ENCODE data around the gene XBP1. TPM values are rescaled to one million over a fixed set of nuclear protein-coding genes. Genes with fewer than 3 reads are reported as not detected.

XBP1 gene
- total RNA-seq, 6 experiments from 2014 or later, result 106 to 115 (median 111) TPM

DNA sequence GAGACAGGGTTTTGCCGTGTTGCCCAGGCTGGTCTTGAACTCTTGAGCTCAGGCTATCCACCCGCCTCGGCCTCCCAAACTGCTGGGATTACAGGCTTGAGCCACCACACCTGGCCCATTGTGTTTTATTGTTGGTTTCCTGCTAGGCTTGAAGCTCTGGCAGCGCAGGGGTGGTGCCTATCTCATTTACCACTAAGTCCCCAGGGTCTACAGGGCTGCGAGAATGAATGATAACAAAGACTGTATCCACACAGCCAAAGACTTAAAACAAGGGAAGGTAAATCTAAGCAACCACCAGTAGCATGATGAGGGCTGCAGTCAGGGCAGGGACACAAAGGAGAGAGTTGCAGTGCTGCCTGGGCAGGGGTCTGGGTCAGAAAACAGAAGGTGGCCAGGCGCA lies 37.3 kb upstream of the XBP1 start:
- Mint-ChIP-seq H3K36me3 (ENCODE audit: low read depth) (no peaks in the 10 kb centered on the region), H3K9me3 (no peaks in the 10 kb centered on the region), H3K4me3 (no peak overlapping the region), H3K27ac (no peak overlapping the region), H3K4me1 (ENCODE audit: low read depth) (no peaks in the 10 kb centered on the region), H3K27me3 (ENCODE audit: insufficient read depth) (no peaks in the 10 kb centered on the region; the same call in 1 of the 2 replicates)
- TF ChIP-seq, protein P1, sequence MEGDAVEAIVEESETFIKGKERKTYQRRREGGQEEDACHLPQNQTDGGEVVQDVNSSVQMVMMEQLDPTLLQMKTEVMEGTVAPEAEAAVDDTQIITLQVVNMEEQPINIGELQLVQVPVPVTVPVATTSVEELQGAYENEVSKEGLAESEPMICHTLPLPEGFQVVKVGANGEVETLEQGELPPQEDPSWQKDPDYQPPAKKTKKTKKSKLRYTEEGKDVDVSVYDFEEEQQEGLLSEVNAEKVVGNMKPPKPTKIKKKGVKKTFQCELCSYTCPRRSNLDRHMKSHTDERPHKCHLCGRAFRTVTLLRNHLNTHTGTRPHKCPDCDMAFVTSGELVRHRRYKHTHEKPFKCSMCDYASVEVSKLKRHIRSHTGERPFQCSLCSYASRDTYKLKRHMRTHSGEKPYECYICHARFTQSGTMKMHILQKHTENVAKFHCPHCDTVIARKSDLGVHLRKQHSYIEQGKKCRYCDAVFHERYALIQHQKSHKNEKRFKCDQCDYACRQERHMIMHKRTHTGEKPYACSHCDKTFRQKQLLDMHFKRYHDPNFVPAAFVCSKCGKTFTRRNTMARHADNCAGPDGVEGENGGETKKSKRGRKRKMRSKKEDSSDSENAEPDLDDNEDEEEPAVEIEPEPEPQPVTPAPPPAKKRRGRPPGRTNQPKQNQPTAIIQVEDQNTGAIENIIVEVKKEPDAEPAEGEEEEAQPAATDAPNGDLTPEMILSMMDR (IDR thresholded peaks at IDR 0.05), result no peak
- DNase-seq, result no peak

DNA sequence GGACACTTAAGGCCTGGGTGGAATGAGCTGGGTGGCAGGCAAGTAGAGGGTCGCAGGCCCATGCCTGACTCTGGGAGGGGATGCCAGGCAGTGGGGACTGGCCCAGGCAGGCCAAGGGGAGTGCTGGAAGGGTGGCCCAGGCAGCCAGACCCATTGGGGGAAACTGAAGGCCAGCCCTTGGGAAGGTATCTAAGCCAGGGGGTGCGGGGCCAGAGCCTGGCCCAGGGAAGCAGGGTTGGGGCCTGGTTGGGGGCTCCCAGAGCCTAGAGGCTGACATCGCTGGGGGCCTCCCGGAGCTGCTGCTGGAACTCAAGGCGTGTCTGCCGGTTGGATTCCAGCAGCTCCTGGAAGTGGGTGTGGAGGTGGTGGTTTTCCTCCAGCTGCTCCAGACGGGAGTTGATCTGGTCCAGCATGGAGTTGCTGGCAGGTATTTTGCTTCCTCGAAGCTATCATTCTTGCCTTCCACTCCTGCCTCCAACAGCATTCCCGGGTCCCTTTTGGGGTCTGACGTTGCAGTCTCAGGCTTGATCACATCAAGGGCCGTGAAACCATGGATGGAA lies 35.3 kb upstream of the XBP1 start:
- H3K36me3 Mint-ChIP-seq (ENCODE audit: low read depth), result no peaks in the 10 kb centered on the region
- no peaks in the 10 kb centered on the region for H3K9me3 Mint-ChIP-seq
- no peak for DNase-seq
- no peak overlapping the region for H3K27ac Mint-ChIP-seq
- H3K4me1 Mint-ChIP-seq (ENCODE audit: low read depth), result no peaks in the 10 kb centered on the region
- no peak overlapping the region for H3K4me3 Mint-ChIP-seq
- TF ChIP-seq, protein P1 (IDR thresholded peaks at IDR 0.05), result no peak
- no peaks in the 10 kb centered on the region; the same call in 1 of the 2 replicates for H3K27me3 Mint-ChIP-seq (ENCODE audit: insufficient read depth)

DNA sequence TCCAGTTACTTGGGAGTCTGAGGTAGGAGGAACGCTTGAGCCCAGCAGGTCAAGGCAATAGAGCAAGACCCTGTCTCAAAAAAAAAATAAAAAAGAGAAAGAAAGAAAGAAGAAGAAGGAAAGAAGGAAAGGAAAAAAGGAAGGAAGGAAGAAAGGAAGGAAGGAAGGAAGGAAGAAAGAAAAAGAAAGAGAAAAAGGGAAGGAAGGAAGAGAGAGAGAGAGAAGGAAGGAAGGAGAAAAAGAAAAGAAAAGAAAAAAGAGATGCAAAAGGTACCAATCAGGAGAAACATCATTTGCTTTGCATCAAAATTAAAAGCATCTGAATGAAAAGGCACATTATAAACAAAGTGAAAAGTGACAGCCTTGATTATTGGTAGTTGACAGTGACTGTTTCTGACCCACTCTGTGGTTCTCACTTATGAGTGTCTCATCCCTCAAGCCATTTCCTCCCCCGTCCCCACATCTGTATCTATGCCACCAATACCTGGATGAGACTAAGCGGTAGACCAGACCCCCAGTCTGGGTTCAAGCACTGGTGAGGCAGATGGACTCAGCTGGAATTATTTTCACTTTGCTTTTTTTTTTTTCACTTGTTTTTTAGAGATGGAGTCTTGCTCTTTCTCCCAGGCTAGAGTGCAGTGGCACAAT lies 33.0 kb upstream of the XBP1 start:
- TF ChIP-seq, protein P1 (IDR thresholded peaks at IDR 0.05), result no peak
- H3K9me3 Mint-ChIP-seq, result no peaks in the 10 kb centered on the region
- no peak for DNase-seq
- H3K27me3 Mint-ChIP-seq (ENCODE audit: insufficient read depth), result no peaks in the 10 kb centered on the region; the same call in 1 of the 2 replicates
- no peak overlapping the region for H3K4me3 Mint-ChIP-seq
- no peaks in the 10 kb centered on the region for H3K4me1 Mint-ChIP-seq (ENCODE audit: low read depth)
- no peaks in the 10 kb centered on the region for H3K36me3 Mint-ChIP-seq (ENCODE audit: low read depth)
- no peak overlapping the region for H3K27ac Mint-ChIP-seq

DNA sequence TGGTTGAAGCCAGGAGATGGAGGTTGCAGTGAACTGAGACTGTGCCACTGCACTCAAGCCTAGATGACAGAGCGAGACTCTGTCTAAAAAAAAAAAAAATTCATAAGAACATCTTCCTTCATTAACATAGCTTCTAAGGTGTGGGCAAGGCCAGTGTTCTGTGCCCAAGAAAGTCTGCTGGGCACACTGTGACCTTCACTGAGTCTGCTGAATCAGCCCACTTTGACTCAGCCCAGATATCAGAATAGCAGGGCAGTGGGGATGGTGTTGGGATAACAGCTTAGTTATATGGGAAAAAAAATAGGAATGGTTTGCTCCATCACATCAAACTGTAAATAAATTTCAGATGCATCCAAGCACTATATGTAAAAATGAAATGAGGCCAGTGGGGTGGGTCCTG lies 32.4 kb upstream of the XBP1 start:
- no peaks in the 10 kb centered on the region for H3K9me3 Mint-ChIP-seq
- H3K4me1 Mint-ChIP-seq (ENCODE audit: low read depth), result no peaks in the 10 kb centered on the region
- no peaks in the 10 kb centered on the region for H3K36me3 Mint-ChIP-seq (ENCODE audit: low read depth)
- no peak overlapping the region for H3K4me3 Mint-ChIP-seq
- no peak overlapping the region for H3K27ac Mint-ChIP-seq
- DNase-seq, result no peak
- TF ChIP-seq, protein P1 (IDR thresholded peaks at IDR 0.05), result no peak
- no peaks in the 10 kb centered on the region; the same call in 1 of the 2 replicates for H3K27me3 Mint-ChIP-seq (ENCODE audit: insufficient read depth)

DNA sequence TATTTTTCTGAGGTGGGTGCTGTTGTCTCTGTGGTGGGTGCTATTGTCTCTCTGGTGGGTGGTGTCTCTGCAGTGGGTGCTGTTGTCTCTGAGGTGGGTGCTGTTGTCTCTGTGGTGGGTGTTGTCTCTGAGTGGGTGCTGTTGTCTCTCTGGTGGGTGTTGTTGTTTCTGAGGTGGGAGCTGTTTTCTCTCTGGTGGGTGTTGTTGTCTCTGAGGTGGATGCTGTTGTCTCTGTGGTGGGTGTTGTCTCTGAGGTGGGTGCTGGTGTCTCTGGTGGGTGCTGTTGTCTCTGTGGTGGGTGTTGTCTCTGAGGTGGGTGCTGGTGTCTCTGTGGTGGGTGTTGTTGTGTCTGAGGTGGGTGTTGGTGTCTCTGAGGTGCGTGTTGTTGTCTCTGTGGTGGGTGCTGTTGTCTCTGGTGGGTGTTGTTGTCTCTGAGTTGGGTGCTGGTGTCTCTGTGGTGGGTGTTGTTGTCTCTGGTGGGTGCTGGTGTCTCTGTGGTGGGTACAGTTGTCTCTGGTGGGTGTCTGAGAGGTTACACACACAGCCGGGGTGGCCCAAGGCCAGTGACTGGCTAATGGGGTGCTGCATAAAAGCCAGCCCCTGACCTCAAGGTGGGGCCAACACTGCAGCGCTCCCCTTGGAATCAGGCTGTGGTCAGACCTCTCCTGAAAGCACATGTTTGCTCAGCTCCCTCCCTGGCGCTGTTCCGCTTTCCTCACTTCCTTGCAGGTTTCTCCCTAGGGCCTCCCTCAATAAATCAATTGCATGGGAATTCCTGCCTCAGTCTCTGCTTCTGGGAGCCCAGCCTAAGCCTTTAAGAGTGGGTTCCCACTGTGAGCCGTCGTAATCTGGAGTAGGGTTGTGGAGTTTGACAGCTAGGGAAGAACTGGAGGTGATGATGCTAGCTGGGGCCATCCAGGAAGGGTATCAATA lies 31.0 kb upstream of the XBP1 start:
- no peak for DNase-seq
- TF ChIP-seq, protein P1 (IDR thresholded peaks at IDR 0.05), result no peak
- Mint-ChIP-seq H3K4me3 (no peak overlapping the region), H3K4me1 (ENCODE audit: low read depth) (no peaks in the 10 kb centered on the region), H3K9me3 (no peaks in the 10 kb centered on the region), H3K27ac (no peak overlapping the region), H3K27me3 (ENCODE audit: insufficient read depth) (no peaks in the 10 kb centered on the region; the same call in none of the 2 replicates), H3K36me3 (ENCODE audit: low read depth) (no peaks in the 10 kb centered on the region)
